ENCODE results near the gene AP3S2. TPM values are rescaled to one million over a fixed set of nuclear protein-coding genes. Genes with fewer than 3 reads are reported as not detected.

Gene AP3S2
- total and polyA plus RNA-seq, 2 of the 4 experiments (the other 2 are of a cell fraction) = 12.6 to 34.1 TPM

- dilution Hi-C loops (cut with HindIII; ENCODE audit: low sequenced_read_pairs, unreplicated experiment) (no loop called here), intact Hi-C loops (cut with micrococcal nuclease) (no loop called here), in situ Hi-C loops (cut with MboI; ENCODE audit: low sequenced_read_pairs) (loop anchor here (5.0 to 10.0 kb wide), 2 partner anchors 172 to 325 kb away; no protein-coding TSS in a partner anchor)
- Histone ChIP-seq H2BK15ac (ENCODE audit: low read depth, low read length) (no peak overlapping the region), H2BK20ac (ENCODE audit: low read depth, low read length) (no peak overlapping the region), H3K36me3 (ENCODE audit: control insufficient read depth, insufficient read depth, low read length) (peaks cover 20% of the 10 kb centered on the region), H2AK9ac (replicated peaks; ENCODE audit: low read depth, low read length, poor library complexity) (no peak overlapping the region), H2BK120ac (ENCODE audit: low read depth, low read length) (no peak overlapping the region), H3K79me1 (ENCODE audit: low read depth in 1 of 2, low read length in 2 of 2) (no peaks in the 10 kb centered on the region; a peak in 1 of 4 replicates), H3K56ac (ENCODE audit: extremely low read depth, insufficient read depth, low read length) (no peak overlapping the region), H3K14ac (replicated peaks; ENCODE audit: low read depth, low read length) (no peak overlapping the region), H3K4me2 (ENCODE audit: low read depth, low read length) (no peak overlapping the region), H4K8ac (ENCODE audit: low read depth in 2 of 2, low read length in 2 of 2) (no peak overlapping the region), H3K4me1 (ENCODE audit: control insufficient read depth, insufficient read depth, low read length) (no peaks in the 10 kb centered on the region), H3K9me3 (ENCODE audit: control insufficient read depth, insufficient read depth, low read length) (no peaks in the 10 kb centered on the region), H2AK5ac (ENCODE audit: low read depth, low read length) (no peak overlapping the region), H3K9ac (ENCODE audit: low read depth, low read length) (no peak overlapping the region), H2BK5ac (ENCODE audit: low read depth, low read length, poor library complexity, severe bottlenecking) (no peak overlapping the region), H3K4me3 (ENCODE audit: insufficient read depth, low read depth, low read length) (no peak overlapping the region), H3K4ac (ENCODE audit: low read depth, low read length) (no peak overlapping the region), H3K18ac (ENCODE audit: low read depth, low read length) (no peak overlapping the region), H4K5ac (ENCODE audit: low read depth, low read length) (no peak overlapping the region), H4K20me1 (ENCODE audit: insufficient read depth, low read length) (no peaks in the 10 kb centered on the region), H3K27me3 (ENCODE audit: control insufficient read depth, insufficient read depth, low read length) (no peaks in the 10 kb centered on the region), H3K9me1 (ENCODE audit: insufficient read depth, low read length) (no peaks in the 10 kb centered on the region), H3K27ac (ENCODE audit: insufficient read depth, low read length) (no peak overlapping the region), H4K91ac (ENCODE audit: insufficient read depth, low read depth, low read length) (no peak overlapping the region), H2AFZ (replicated peaks; ENCODE audit: low read length, poor library complexity) (no peak overlapping the region), H3K23ac (ENCODE audit: low read depth, low read length) (no peak overlapping the region)
- CTCF ChIA-PET = interaction anchor here (1.2 kb wide), 1 partner anchor 72 kb away, joined by 4 read pairs; no protein-coding TSS in a partner anchor
- ATAC-seq (ENCODE audit: low read depth) (no peak), DNase-seq (no peak)
- POLR2A ChIA-PET (ENCODE audit: unreplicated experiment) = no interaction called here
- TF ChIP-seq MXI1 (IDR thresholded peaks at IDR 0.05; ENCODE audit: borderline replicate concordance, low read depth, low read length) (no peak), MAFK (IDR thresholded peaks at IDR 0.05; ENCODE audit: low read depth, low read length) (no peak), SMC3 (IDR thresholded peaks at IDR 0.05; ENCODE audit: low read depth, low read length) (no peak), CHD1 (IDR thresholded peaks at IDR 0.05; ENCODE audit: low read depth, low read length) (no peak), POLR2A (IDR thresholded peaks at IDR 0.05; ENCODE audit: low read depth, low read length) (no peak), USF2 (IDR thresholded peaks at IDR 0.05; ENCODE audit: low read depth, low read length) (no peak), CEBPB (IDR thresholded peaks at IDR 0.05; ENCODE audit: low read depth, low read length) (no peak), BHLHE40 (IDR thresholded peaks at IDR 0.05; ENCODE audit: low read depth, low read length) (no peak), MAZ (IDR thresholded peaks at IDR 0.05; ENCODE audit: borderline replicate concordance, low read depth, low read length) (no peak), RFX5 (IDR thresholded peaks at IDR 0.05; ENCODE audit: low read depth, low read length) (no peak), ELK1 (IDR thresholded peaks at IDR 0.05; ENCODE audit: borderline replicate concordance, low read depth, low read length) (no peak)
- WGBS, 2 experiments (ENCODE audit: extremely low coverage in 2 of 2, insufficient read length in 1 of 2) = no CpG with 5 or more reads among the region's 3 CpGs
- BruUV-seq (replicated peaks) = no TSS peak
Observed at GRCh38 chr15:89899951-89900567, 6.3 kb upstream of the AP3S2 start.
